ENCODE data around the gene SOX4. TPM values are rescaled to one million over a fixed set of nuclear protein-coding genes. Genes with fewer than 3 reads are reported as not detected.

SOX4 gene
- total and polyA plus RNA-seq, 2 donors (not counting 1 experiment from before 2014, with no cell fraction given), result 5.1 to 38.1 TPM

DNA sequence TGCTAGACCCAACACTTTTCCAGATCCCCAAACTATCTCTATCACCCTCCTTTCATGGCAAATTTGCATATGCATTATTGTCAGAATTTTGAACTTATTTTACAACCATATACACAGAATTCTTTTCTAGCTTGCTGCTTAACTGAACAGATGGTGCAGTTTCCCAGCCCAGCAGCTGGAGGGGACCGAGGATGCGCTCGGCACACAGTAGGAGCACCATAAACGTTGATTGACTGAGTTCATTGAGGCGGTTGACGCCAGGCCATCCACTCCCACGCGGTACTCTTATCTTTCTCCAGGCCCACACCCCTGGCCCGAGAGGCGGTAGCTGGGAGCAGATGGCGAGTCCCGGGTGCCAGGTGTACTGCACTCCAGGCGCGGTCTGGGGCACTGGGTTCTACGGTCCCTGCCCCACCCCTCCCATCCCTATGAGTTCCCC is 6.8 kb upstream of the SOX4 start:
- H3K9ac ChIP-seq (ENCODE audit: insufficient read depth, low read length), result peak overlapping the region; percentile 62
- no peaks in the 10 kb centered on the region for H3K9me3 ChIP-seq (ENCODE audit: control insufficient read depth, insufficient read depth, low read depth, low read length)
- peak overlapping the region; percentile 94 for H3K4me2 ChIP-seq (ENCODE audit: extremely low read depth, insufficient read depth, low read length)
- peak overlapping the region; percentile 83 for H3K27ac ChIP-seq (ENCODE audit: insufficient read depth, low read length)
- no peaks in the 10 kb centered on the region for H3K4me1 ChIP-seq (ENCODE audit: control insufficient read depth, extremely low read depth, insufficient read depth, low read length)
- no peaks in the 10 kb centered on the region for H4K20me1 ChIP-seq (ENCODE audit: control insufficient read depth, extremely low read depth, insufficient read depth, low read length)
- TF ChIP-seq, protein P1, sequence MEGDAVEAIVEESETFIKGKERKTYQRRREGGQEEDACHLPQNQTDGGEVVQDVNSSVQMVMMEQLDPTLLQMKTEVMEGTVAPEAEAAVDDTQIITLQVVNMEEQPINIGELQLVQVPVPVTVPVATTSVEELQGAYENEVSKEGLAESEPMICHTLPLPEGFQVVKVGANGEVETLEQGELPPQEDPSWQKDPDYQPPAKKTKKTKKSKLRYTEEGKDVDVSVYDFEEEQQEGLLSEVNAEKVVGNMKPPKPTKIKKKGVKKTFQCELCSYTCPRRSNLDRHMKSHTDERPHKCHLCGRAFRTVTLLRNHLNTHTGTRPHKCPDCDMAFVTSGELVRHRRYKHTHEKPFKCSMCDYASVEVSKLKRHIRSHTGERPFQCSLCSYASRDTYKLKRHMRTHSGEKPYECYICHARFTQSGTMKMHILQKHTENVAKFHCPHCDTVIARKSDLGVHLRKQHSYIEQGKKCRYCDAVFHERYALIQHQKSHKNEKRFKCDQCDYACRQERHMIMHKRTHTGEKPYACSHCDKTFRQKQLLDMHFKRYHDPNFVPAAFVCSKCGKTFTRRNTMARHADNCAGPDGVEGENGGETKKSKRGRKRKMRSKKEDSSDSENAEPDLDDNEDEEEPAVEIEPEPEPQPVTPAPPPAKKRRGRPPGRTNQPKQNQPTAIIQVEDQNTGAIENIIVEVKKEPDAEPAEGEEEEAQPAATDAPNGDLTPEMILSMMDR (conservative IDR thresholded peaks at IDR 0.05 in 1 of 2, IDR thresholded peaks at IDR 0.05 in 1 of 2; ENCODE audit: low read depth in 1 of 2, low read length in 2 of 2), result no peak
- no peak for TF ChIP-seq EZH2 (IDR thresholded peaks at IDR 0.05; ENCODE audit: low read length, missing control alignments)
- H2AFZ ChIP-seq (ENCODE audit: low read length), result peak overlapping the region; percentile 93
- no peaks in the 10 kb centered on the region for H3K79me2 ChIP-seq (ENCODE audit: control insufficient read depth, insufficient read depth, low read length)
- DNase-seq (ENCODE audit: low read depth in 2 of 2), result no peak
- peak overlapping the region; percentile 68 to 84 (median 83) for H3K4me3 ChIP-seq (replicated peaks in 1 of 4; ENCODE audit: control extremely low read depth in 1 of 4, insufficient read depth in 1 of 4, low read depth in 3 of 4, low read length in 4 of 4)
- no peaks in the 10 kb centered on the region for H3K27me3 ChIP-seq (ENCODE audit: control insufficient read depth, insufficient read depth, low read length)
- H3K36me3 ChIP-seq (ENCODE audit: control insufficient read depth, insufficient read depth, low read length), result no peaks in the 10 kb centered on the region

DNA sequence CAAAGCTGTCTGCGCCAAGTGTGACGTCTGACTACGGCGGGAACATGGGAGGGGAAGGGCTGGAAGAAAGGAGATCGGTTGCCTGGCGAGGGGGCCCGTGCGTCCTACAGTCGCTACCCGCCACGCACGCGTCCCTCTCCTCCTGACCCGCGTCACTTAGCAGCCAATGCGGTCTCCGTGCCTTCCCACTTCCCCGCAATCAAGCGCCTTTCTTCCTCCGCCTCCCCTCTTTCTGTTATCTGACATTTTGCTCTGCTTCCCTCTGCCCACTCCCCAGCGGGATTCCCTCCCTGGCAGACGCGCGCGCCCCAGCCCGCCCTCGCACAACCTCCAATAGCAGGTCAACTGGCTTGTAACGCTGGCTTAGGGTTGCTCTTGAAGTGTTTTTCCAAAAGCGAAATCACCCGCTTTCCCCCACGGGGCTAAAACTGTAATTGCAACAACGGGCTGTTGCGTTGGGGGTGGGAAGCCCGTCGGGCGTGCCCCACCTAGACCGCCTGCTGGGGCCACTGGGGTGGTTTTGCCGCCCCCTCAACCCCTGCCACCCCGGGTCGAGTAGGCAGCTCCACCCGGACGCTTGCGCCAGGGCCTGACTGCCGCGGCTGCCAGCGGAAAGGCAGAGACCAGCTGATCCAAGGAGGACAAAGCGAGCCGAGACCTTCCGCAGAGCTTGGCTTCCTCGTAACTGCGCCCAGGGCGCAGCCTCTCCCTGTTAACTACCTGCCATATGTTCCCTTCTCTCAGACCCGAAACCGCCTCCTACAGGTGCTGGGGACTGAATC is 6.2 kb upstream of the SOX4 start:
- Histone ChIP-seq H3K27me3 (ENCODE audit: control insufficient read depth, insufficient read depth, low read length) (no peaks in the 10 kb centered on the region), H2AFZ (ENCODE audit: low read length) (peak overlapping the region; percentile 93), H3K9ac (ENCODE audit: insufficient read depth, low read length) (peak overlapping the region; percentile 62), H3K4me2 (ENCODE audit: extremely low read depth, insufficient read depth, low read length) (peak overlapping the region; percentile 94), H4K20me1 (ENCODE audit: control insufficient read depth, extremely low read depth, insufficient read depth, low read length) (no peaks in the 10 kb centered on the region), H3K4me3 (replicated peaks in 1 of 4; ENCODE audit: control extremely low read depth in 1 of 4, insufficient read depth in 1 of 4, low read depth in 3 of 4, low read length in 4 of 4) (peak overlapping the region; percentile 68 to 84 (median 83)), H3K9me3 (ENCODE audit: control insufficient read depth, insufficient read depth, low read depth, low read length) (no peaks in the 10 kb centered on the region), H3K4me1 (ENCODE audit: control insufficient read depth, extremely low read depth, insufficient read depth, low read length) (no peaks in the 10 kb centered on the region), H3K27ac (ENCODE audit: insufficient read depth, low read length) (peak overlapping the region; percentile 83), H3K79me2 (ENCODE audit: control insufficient read depth, insufficient read depth, low read length) (no peaks in the 10 kb centered on the region), H3K36me3 (ENCODE audit: control insufficient read depth, insufficient read depth, low read length) (no peaks in the 10 kb centered on the region)
- DNase-seq (ENCODE audit: low read depth in 2 of 2), result peak; percentile 71 to 76
- no peak for TF ChIP-seq EZH2 (IDR thresholded peaks at IDR 0.05; ENCODE audit: low read length, missing control alignments)
- TF ChIP-seq, protein P1 (conservative IDR thresholded peaks at IDR 0.05 in 1 of 2, IDR thresholded peaks at IDR 0.05 in 1 of 2; ENCODE audit: low read depth in 1 of 2, low read length in 2 of 2), result peak; percentile 32 to 48

DNA sequence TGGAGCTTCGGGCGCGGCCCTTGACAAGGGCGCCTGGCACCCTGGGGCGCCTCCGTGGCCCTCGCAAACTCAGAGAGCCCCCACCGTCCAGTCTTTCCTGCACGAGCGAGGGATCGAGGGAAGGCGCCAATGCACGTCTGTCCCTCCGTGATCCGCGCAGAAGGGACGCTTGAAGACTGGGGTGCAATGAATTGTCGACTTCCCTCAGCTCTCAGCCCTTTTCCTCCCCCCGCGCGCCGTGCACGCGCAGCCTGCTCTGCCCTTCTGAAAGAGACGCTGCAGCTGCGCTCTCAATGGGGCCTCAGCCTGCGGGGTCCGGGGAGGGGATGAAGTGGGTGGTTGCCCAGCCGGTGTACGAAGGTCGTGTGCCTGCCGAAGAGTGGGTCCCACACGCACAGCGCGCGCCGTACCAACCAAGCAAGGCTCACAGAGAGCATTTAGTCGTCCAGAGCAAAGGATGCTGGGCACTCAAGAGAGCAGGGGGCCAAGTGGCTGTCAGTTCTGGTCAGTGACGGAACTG is 5.5 kb upstream of the SOX4 start:
- Histone ChIP-seq H3K4me1 (ENCODE audit: control insufficient read depth, extremely low read depth, insufficient read depth, low read length) (no peaks in the 10 kb centered on the region), H4K20me1 (ENCODE audit: control insufficient read depth, extremely low read depth, insufficient read depth, low read length) (no peaks in the 10 kb centered on the region), H3K79me2 (ENCODE audit: control insufficient read depth, insufficient read depth, low read length) (no peaks in the 10 kb centered on the region), H3K27ac (ENCODE audit: insufficient read depth, low read length) (peak overlapping the region; percentile 83), H3K36me3 (ENCODE audit: control insufficient read depth, insufficient read depth, low read length) (no peaks in the 10 kb centered on the region), H2AFZ (ENCODE audit: low read length) (peak overlapping the region; percentile 91), H3K27me3 (ENCODE audit: control insufficient read depth, insufficient read depth, low read length) (no peaks in the 10 kb centered on the region), H3K9ac (ENCODE audit: insufficient read depth, low read length) (peak overlapping the region; percentile 70), H3K4me3 (replicated peaks in 1 of 4; ENCODE audit: control extremely low read depth in 1 of 4, insufficient read depth in 1 of 4, low read depth in 3 of 4, low read length in 4 of 4) (peak overlapping the region; percentile 68 to 84 (median 83)), H3K4me2 (ENCODE audit: extremely low read depth, insufficient read depth, low read length) (peak overlapping the region; percentile 94), H3K9me3 (ENCODE audit: control insufficient read depth, insufficient read depth, low read depth, low read length) (no peaks in the 10 kb centered on the region)
- no peak for TF ChIP-seq EZH2 (IDR thresholded peaks at IDR 0.05; ENCODE audit: low read length, missing control alignments)
- TF ChIP-seq, protein P1 (conservative IDR thresholded peaks at IDR 0.05 in 1 of 2, IDR thresholded peaks at IDR 0.05 in 1 of 2; ENCODE audit: low read depth in 1 of 2, low read length in 2 of 2), result no peak
- DNase-seq (ENCODE audit: low read depth in 2 of 2), result peak; percentile 68 to 70

All from fibroblast of lung (primary cell).